ELF-1 (cell line): ENCODE data around the gene LARGE1.

ENCODE experiments used
- DNase-seq: peaks from one replicate; pipeline ENCODE4 v3.0.0-alpha.2; 2016; ENCODE audit warnings: low read depth, low spot score

Gene LARGE1

GRCh38 chr22:33427461-33427860 lies 492.8 kb downstream of the LARGE1 start:
- no peak for DNase-seq

- DNase-seq = no peak
Observed at GRCh38 chr22:33426451-33426850, 493.8 kb downstream of the LARGE1 start.

- DNase-seq = no peak
Observed at GRCh38 chr22:33421859-33422258, 498.4 kb downstream of the LARGE1 start.

GRCh38 chr22:33418484-33418883 lies 501.8 kb downstream of the LARGE1 start:
- DNase-seq = no peak

GRCh38 chr22:33415401-33415800 lies 504.9 kb downstream of the LARGE1 start:
- no peak for DNase-seq

GRCh38 chr22:33409079-33409478 lies 511.2 kb downstream of the LARGE1 start:
- peak; percentile 37 for DNase-seq

GRCh38 chr22:33405194-33405593 lies 515.1 kb downstream of the LARGE1 start:
- DNase-seq = no peak

- no peak for DNase-seq
Observed at GRCh38 chr22:33404723-33405122, 515.6 kb downstream of the LARGE1 start.

GRCh38 chr22:33402325-33402724 lies 518.0 kb downstream of the LARGE1 start:
- DNase-seq = no peak

GRCh38 chr22:33401291-33401690 lies 519.0 kb downstream of the LARGE1 start:
- DNase-seq = no peak

- no peak for DNase-seq
Observed at GRCh38 chr22:33400891-33401290, 519.4 kb downstream of the LARGE1 start.

GRCh38 chr22:33400061-33400840 lies 520.0 kb downstream of the LARGE1 start:
- no peak for DNase-seq

GRCh38 chr22:33397381-33397907 lies 522.8 kb downstream of the LARGE1 start:
- DNase-seq = no peak

- DNase-seq = no peak
Observed at GRCh38 chr22:33393432-33393831, 526.8 kb downstream of the LARGE1 start.

- DNase-seq = no peak
Observed at GRCh38 chr22:33391298-33391697, 529.0 kb downstream of the LARGE1 start.

- DNase-seq = no peak
Observed at GRCh38 chr22:33389936-33390335, 530.3 kb downstream of the LARGE1 start.

- DNase-seq = no peak
Observed at GRCh38 chr22:33386270-33386669, 534.0 kb downstream of the LARGE1 start.

- no peak for DNase-seq
Observed at GRCh38 chr22:33385611-33386010, 534.7 kb downstream of the LARGE1 start.

GRCh38 chr22:33382436-33382835 lies 537.8 kb downstream of the LARGE1 start:
- DNase-seq = no peak

GRCh38 chr22:33381531-33382406 lies 538.5 kb downstream of the LARGE1 start:
- no peak for DNase-seq

GRCh38 chr22:33380789-33381530 lies 539.3 kb downstream of the LARGE1 start:
- no peak for DNase-seq

- no peak for DNase-seq
Observed at GRCh38 chr22:33379836-33380235, 540.4 kb downstream of the LARGE1 start.
